ENCODE results near the gene IFT27. TPM values are rescaled to one million over a fixed set of nuclear protein-coding genes. Genes with fewer than 3 reads are reported as not detected.
A peak's percentile ranks its signal among the peaks of the same experiment; 100 is the strongest.

The IFT27 gene
- total and polyA plus RNA-seq, 12 donors: 19.6 to 63.6 (median 26.3) TPM

GRCh38 chr22:36809351-36809750 is 33.4 kb upstream of the IFT27 start:
- ATAC-seq: no peak

GRCh38 chr22:36808721-36809344 is 32.9 kb upstream of the IFT27 start:
- intact Hi-C loops (cut with DNase I): no loop called here
- DNase-seq: no peak
- no peak overlapping the region for H3K27ac ChIP-seq
- no peak for ATAC-seq
- WGBS, 2 donors: 57 to 61% methylated on average over 1 of the region's 1 CpG
- no peak overlapping the region for H3K4me3 ChIP-seq
- no peaks in the 10 kb centered on the region for H3K36me3 ChIP-seq
- TF ChIP-seq CTCF (IDR thresholded peaks at IDR 0.05): no peak
- H3K4me1 ChIP-seq: peaks cover 0 to 9% (median 0%) of the 10 kb centered on the region in 9 donors
- peaks cover 0 to 78% (median 47%) of the 10 kb centered on the region in 7 donors for H3K27me3 ChIP-seq
- no peaks in the 10 kb centered on the region for H3K9me3 ChIP-seq

More at GRCh38 chr22:36809351-36809750, 33.4 kb upstream of the IFT27 start:
- WGBS, 2 donors: 89 to 92% methylated on average over 6 of the region's 6 CpGs
- TF ChIP-seq CTCF (IDR thresholded peaks at IDR 0.05): no peak
- Histone ChIP-seq H3K9me3 (no peaks in the 10 kb centered on the region), H3K4me1 (peaks cover 0 to 9% (median 0%) of the 10 kb centered on the region in 9 donors), H3K27me3 (peaks cover 0 to 80% (median 43%) of the 10 kb centered on the region in 7 donors), H3K27ac (no peak overlapping the region), H3K36me3 (no peaks in the 10 kb centered on the region), H3K4me3 (no peak overlapping the region)
- intact Hi-C loops (cut with DNase I): no loop called here
- no peak for DNase-seq

- H3K36me3 ChIP-seq: no peaks in the 10 kb centered on the region
- WGBS, 2 donors: 82 to 87% methylated on average over 7 of the region's 7 CpGs
- ATAC-seq: no peak
These were observed 31.7 kb upstream of the IFT27 start for GRCh38 chr22:36807627-36808026.

GRCh38 chr22:36806835-36807234 is 30.9 kb upstream of the IFT27 start:
- ATAC-seq (peak in 3 of 8 donors; percentile 38 to 58 (median 56)), DNase-seq (no peak)
- H3K36me3 ChIP-seq: no peaks in the 10 kb centered on the region
- no peaks in the 10 kb centered on the region for H3K9me3 ChIP-seq
- no peak overlapping the region for H3K4me3 ChIP-seq
- TF ChIP-seq CTCF (IDR thresholded peaks at IDR 0.05): no peak
- H3K27me3 ChIP-seq: peaks cover 0 to 73% (median 45%) of the 10 kb centered on the region in 7 donors
- H3K4me1 ChIP-seq: peaks cover 0 to 9% (median 0%) of the 10 kb centered on the region in 9 donors
- H3K27ac ChIP-seq: no peak overlapping the region
- WGBS, 2 donors: 47 to 48% methylated on average over 6 of the region's 6 CpGs
- intact Hi-C loops (cut with DNase I): no loop called here

More at GRCh38 chr22:36807627-36808026, 31.7 kb upstream of the IFT27 start:
- no peak for TF ChIP-seq CTCF (IDR thresholded peaks at IDR 0.05)
- no peak overlapping the region for H3K4me3 ChIP-seq
- peaks cover 0 to 75% (median 43%) of the 10 kb centered on the region in 7 donors for H3K27me3 ChIP-seq
- no peak for DNase-seq
- no peaks in the 10 kb centered on the region for H3K9me3 ChIP-seq
- intact Hi-C loops (cut with DNase I): no loop called here
- H3K27ac ChIP-seq: no peak overlapping the region
- peaks cover 0 to 9% (median 0%) of the 10 kb centered on the region in 9 donors for H3K4me1 ChIP-seq

All from heart right ventricle (tissue), 16 donors.